ENCODE results near the gene DDIT3. TPM values are rescaled to one million over a fixed set of nuclear protein-coding genes. Genes with fewer than 3 reads are reported as not detected.

Gene DDIT3
- total and polyA plus RNA-seq, 2 of the 13 experiments (the other 11 are each of a cell fraction or from before 2014, with no cell fraction given): 27.5 to 48.7 TPM

- TF ChIP-seq ZNF281 (CRISPR knock-in tag; IDR thresholded peaks at IDR 0.05; ENCODE audit: borderline replicate concordance) (no peak), TBL1XR1 (IDR thresholded peaks at IDR 0.05; ENCODE audit: borderline replicate concordance, low read length, partially characterized antibody) (no peak), HNRNPLL (IDR thresholded peaks at IDR 0.05; ENCODE audit: low read depth, low read length, poor library complexity, severe bottlenecking) (peak; percentile 43), TFDP1 (CRISPR knock-in tag; IDR thresholded peaks at IDR 0.05; ENCODE audit: borderline replicate concordance) (peak; percentile 37; the same call in 1 of the 2 replicates), TERF1 (CRISPR knock-in tag; IDR thresholded peaks at IDR 0.05) (no peak), RNF219 (CRISPR knock-in tag; IDR thresholded peaks at IDR 0.05) (no peak), KMT2A (CRISPR knock-in tag; IDR thresholded peaks at IDR 0.05) (peak; percentile 50; the same call in 1 of the 2 replicates), HOXA5 (CRISPR knock-in tag; IDR thresholded peaks at IDR 0.05) (peak; percentile 9; the same call in 1 of the 2 replicates), POLR2A (IDR thresholded peaks at IDR 0.05; ENCODE audit: insufficient read depth in 1 of 2, low read depth in 2 of 2, low read length in 2 of 2) (peak in 1 of 2 experiments; percentile 30; a peak in 1 of 4 replicates), ZNF839 (CRISPR knock-in tag; IDR thresholded peaks at IDR 0.05; ENCODE audit: borderline replicate concordance) (no peak), ZNF496 (CRISPR knock-in tag; IDR thresholded peaks at IDR 0.05; ENCODE audit: insufficient replicate concordance) (no peak), KDM5B (CRISPR knock-in tag; IDR thresholded peaks at IDR 0.05; ENCODE audit: borderline replicate concordance) (peak; percentile 56; the same call in 1 of the 2 replicates), HNF1A (IDR thresholded peaks at IDR 0.05; ENCODE audit: low read depth) (no peak), HNF1A (CRISPR knock-in tag; IDR thresholded peaks at IDR 0.05; ENCODE audit: borderline replicate concordance) (0 out of 2 replicates have a peak, but pooled peaks have one; percentile 29)
Observed at GRCh38 chr12:57546438-57547287, 26.3 kb upstream of the DDIT3 start, which contains the start of gene DCTN2 (continued).

Data from HepG2 (cell line).